ENCODE results near the gene MARCHF6.

- TF ChIP-seq CTCF (IDR thresholded peaks at IDR 0.05 in 8 of 11, conservative IDR thresholded peaks at IDR 0.05 in 3 of 11) (peak in 4 of 11 experiments; percentile 17 to 32 (median 22)), POLR2A (IDR thresholded peaks at IDR 0.05) (no peak), POLR2AphosphoS5 (IDR thresholded peaks at IDR 0.05) (peak in 2 of 3 donors; percentile 25 to 49)
Measured at GRCh38 chr5:10333154-10334006, 20.1 kb upstream of the MARCHF6 start.
